ENCODE data around the gene UBE3C.
A peak's percentile ranks its signal among the peaks of the same experiment; 100 is the strongest.

The UBE3C gene

GRCh38 chr7:157235357-157236333 is 96.9 kb downstream of the UBE3C start:
- H2AFZ ChIP-seq (ENCODE audit: low read depth), result no peak overlapping the region
- TF ChIP-seq, protein P1, sequence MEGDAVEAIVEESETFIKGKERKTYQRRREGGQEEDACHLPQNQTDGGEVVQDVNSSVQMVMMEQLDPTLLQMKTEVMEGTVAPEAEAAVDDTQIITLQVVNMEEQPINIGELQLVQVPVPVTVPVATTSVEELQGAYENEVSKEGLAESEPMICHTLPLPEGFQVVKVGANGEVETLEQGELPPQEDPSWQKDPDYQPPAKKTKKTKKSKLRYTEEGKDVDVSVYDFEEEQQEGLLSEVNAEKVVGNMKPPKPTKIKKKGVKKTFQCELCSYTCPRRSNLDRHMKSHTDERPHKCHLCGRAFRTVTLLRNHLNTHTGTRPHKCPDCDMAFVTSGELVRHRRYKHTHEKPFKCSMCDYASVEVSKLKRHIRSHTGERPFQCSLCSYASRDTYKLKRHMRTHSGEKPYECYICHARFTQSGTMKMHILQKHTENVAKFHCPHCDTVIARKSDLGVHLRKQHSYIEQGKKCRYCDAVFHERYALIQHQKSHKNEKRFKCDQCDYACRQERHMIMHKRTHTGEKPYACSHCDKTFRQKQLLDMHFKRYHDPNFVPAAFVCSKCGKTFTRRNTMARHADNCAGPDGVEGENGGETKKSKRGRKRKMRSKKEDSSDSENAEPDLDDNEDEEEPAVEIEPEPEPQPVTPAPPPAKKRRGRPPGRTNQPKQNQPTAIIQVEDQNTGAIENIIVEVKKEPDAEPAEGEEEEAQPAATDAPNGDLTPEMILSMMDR (conservative IDR thresholded peaks at IDR 0.05; ENCODE audit: low read depth, low read length), result no peak
- H3K4me1 ChIP-seq (ENCODE audit: low read depth, poor library complexity, severe bottlenecking), result peaks cover 15% of the 10 kb centered on the region
- H3K4me3 ChIP-seq (IDR thresholded peaks at IDR 0.05; ENCODE audit: insufficient read depth, low read depth, low read length), result no peak overlapping the region
- H3K27ac ChIP-seq, result no peak overlapping the region
- no peaks in the 10 kb centered on the region for H3K27me3 ChIP-seq (ENCODE audit: insufficient read depth, low read depth)
- no peaks in the 10 kb centered on the region for H3K79me2 ChIP-seq (ENCODE audit: insufficient read depth, low read depth)
- no peak overlapping the region for H3K9ac ChIP-seq
- no peak overlapping the region for H3K4me2 ChIP-seq
- H4K20me1 ChIP-seq (ENCODE audit: insufficient read depth), result no peaks in the 10 kb centered on the region
- peaks cover 3% of the 10 kb centered on the region; the same call in 1 of the 2 replicates for H3K36me3 ChIP-seq (ENCODE audit: insufficient read depth)

GRCh38 chr7:157238087-157238486 is 99.4 kb downstream of the UBE3C start:
- H3K4me2 ChIP-seq, result no peak overlapping the region
- no peak overlapping the region for H2AFZ ChIP-seq (ENCODE audit: low read depth)
- H3K4me1 ChIP-seq (ENCODE audit: low read depth, poor library complexity, severe bottlenecking), result no peaks in the 10 kb centered on the region
- no peak overlapping the region for H3K4me3 ChIP-seq (IDR thresholded peaks at IDR 0.05; ENCODE audit: insufficient read depth, low read depth, low read length)
- TF ChIP-seq, protein P1 (conservative IDR thresholded peaks at IDR 0.05; ENCODE audit: low read depth, low read length), result peak; percentile 28; the same call in 1 of the 2 replicates
- no peaks in the 10 kb centered on the region; the same call in 1 of the 2 replicates for H3K36me3 ChIP-seq (ENCODE audit: insufficient read depth)
- H3K27ac ChIP-seq, result no peak overlapping the region
- no peaks in the 10 kb centered on the region for H4K20me1 ChIP-seq (ENCODE audit: insufficient read depth)
- H3K27me3 ChIP-seq (ENCODE audit: insufficient read depth, low read depth), result no peaks in the 10 kb centered on the region
- no peak overlapping the region for H3K9ac ChIP-seq
- H3K79me2 ChIP-seq (ENCODE audit: insufficient read depth, low read depth), result no peaks in the 10 kb centered on the region

DNA sequence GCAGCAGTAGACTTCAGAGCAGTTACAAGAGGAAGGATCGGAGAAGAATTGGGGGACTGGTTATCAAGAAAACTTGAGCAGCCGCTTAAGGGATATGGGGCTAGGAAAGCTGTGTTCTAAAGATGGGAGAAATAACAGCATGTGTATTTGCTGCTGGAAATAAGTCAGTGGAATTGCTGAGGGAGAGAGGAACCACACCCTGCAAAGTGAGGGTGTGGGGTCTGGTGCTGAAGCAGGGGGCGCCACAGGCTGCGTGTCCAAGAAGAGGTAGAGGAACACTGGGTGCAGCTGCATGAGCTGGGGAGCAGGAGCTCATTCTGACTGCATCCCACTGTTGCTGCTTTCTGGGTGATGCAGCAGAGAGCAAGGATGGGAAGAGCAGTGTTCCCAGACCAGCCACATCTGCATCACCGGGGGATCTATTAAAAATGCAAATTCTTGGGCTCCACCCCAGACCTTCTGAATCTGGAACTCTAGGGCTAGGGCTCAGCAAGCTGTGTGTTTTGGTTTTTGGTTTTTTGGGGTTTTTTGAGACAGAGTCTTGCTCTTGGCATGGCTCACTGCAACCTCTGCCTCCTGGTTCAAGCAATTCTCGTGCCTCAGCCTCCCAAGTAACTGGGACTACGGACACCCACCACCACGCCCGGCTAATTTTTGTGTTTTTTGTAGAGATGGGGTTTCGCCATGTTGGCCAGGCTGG is 101.0 kb downstream of the UBE3C start:
- no peaks in the 10 kb centered on the region for H3K36me3 ChIP-seq (ENCODE audit: insufficient read depth)
- no peak overlapping the region for H2AFZ ChIP-seq (ENCODE audit: low read depth)
- H4K20me1 ChIP-seq (ENCODE audit: insufficient read depth), result no peaks in the 10 kb centered on the region
- H3K27ac ChIP-seq, result no peak overlapping the region
- H3K27me3 ChIP-seq (ENCODE audit: insufficient read depth, low read depth), result no peaks in the 10 kb centered on the region
- no peaks in the 10 kb centered on the region for H3K79me2 ChIP-seq (ENCODE audit: insufficient read depth, low read depth)
- H3K4me1 ChIP-seq (ENCODE audit: low read depth, poor library complexity, severe bottlenecking), result no peaks in the 10 kb centered on the region
- TF ChIP-seq, protein P1 (conservative IDR thresholded peaks at IDR 0.05; ENCODE audit: low read depth, low read length), result no peak
- H3K9ac ChIP-seq, result no peak overlapping the region
- H3K4me3 ChIP-seq (IDR thresholded peaks at IDR 0.05; ENCODE audit: insufficient read depth, low read depth, low read length), result no peak overlapping the region
- H3K4me2 ChIP-seq, result no peak overlapping the region

- Histone ChIP-seq H3K4me1 (ENCODE audit: low read depth, poor library complexity, severe bottlenecking) (no peaks in the 10 kb centered on the region), H3K27ac (no peak overlapping the region), H3K4me2 (no peak overlapping the region), H4K20me1 (ENCODE audit: insufficient read depth) (no peaks in the 10 kb centered on the region), H3K36me3 (ENCODE audit: insufficient read depth) (no peaks in the 10 kb centered on the region), H3K4me3 (IDR thresholded peaks at IDR 0.05; ENCODE audit: insufficient read depth, low read depth, low read length) (no peak overlapping the region), H3K79me2 (ENCODE audit: insufficient read depth, low read depth) (no peaks in the 10 kb centered on the region), H3K27me3 (ENCODE audit: insufficient read depth, low read depth) (no peaks in the 10 kb centered on the region), H2AFZ (ENCODE audit: low read depth) (no peak overlapping the region), H3K9ac (no peak overlapping the region)
- TF ChIP-seq, protein P1 (conservative IDR thresholded peaks at IDR 0.05; ENCODE audit: low read depth, low read length), result no peak
Observed at GRCh38 chr7:157241631-157242030, 102.9 kb downstream of the UBE3C start.
